ENCODE results near the gene TRIM29. TPM values are rescaled to one million over a fixed set of nuclear protein-coding genes. Genes with fewer than 3 reads are reported as not detected.

TRIM29 gene
- total and polyA plus RNA-seq, 9 of the 15 experiments (the other 6 are each of a cell fraction or from before 2014, with no cell fraction given) = 0.08 to 1.4 (median 0.42) TPM; not detected in 2

DNA sequence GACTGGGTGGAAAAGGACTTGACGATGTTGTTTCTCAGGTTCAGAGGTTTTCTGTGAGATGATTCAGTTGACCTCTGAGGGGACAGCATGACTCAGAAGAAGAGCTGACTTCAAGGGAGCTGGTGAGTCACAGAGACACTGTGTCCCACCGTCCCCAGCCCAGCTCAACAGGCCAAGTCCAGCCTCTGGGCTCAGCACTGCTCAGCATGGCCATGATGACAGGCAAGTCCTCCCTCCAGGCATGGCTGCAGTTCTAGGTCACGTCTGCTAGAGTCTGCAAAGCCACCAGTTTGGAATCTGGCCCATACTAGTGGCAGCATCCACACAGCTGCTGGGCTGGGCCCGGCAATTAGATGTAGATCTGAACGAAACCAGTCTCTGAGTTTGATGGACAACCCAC is 12.9 kb downstream of the TRIM29 start (continued):
- TF ChIP-seq, protein P1, sequence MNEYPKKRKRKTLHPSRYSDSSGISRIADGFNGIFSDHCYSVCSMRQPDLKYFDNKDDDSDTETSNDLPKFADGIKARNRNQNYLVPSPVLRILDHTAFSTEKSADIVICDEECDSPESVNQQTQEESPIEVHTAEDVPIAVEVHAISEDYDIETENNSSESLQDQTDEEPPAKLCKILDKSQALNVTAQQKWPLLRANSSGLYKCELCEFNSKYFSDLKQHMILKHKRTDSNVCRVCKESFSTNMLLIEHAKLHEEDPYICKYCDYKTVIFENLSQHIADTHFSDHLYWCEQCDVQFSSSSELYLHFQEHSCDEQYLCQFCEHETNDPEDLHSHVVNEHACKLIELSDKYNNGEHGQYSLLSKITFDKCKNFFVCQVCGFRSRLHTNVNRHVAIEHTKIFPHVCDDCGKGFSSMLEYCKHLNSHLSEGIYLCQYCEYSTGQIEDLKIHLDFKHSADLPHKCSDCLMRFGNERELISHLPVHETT (CRISPR knock-in tag; conservative IDR thresholded peaks at IDR 0.05 in 1 of 2, IDR thresholded peaks at IDR 0.05 in 1 of 2) = no peak
- TF ChIP-seq FOXK1 (CRISPR knock-in tag; IDR thresholded peaks at IDR 0.05; ENCODE audit: borderline replicate concordance) = no peak
- no peak for TF ChIP-seq SRSF1 (IDR thresholded peaks at IDR 0.05; ENCODE audit: low read depth, low read length)
- TF ChIP-seq POLR2A (conservative IDR thresholded peaks at IDR 0.05) = no peak
- TF ChIP-seq, protein P2, sequence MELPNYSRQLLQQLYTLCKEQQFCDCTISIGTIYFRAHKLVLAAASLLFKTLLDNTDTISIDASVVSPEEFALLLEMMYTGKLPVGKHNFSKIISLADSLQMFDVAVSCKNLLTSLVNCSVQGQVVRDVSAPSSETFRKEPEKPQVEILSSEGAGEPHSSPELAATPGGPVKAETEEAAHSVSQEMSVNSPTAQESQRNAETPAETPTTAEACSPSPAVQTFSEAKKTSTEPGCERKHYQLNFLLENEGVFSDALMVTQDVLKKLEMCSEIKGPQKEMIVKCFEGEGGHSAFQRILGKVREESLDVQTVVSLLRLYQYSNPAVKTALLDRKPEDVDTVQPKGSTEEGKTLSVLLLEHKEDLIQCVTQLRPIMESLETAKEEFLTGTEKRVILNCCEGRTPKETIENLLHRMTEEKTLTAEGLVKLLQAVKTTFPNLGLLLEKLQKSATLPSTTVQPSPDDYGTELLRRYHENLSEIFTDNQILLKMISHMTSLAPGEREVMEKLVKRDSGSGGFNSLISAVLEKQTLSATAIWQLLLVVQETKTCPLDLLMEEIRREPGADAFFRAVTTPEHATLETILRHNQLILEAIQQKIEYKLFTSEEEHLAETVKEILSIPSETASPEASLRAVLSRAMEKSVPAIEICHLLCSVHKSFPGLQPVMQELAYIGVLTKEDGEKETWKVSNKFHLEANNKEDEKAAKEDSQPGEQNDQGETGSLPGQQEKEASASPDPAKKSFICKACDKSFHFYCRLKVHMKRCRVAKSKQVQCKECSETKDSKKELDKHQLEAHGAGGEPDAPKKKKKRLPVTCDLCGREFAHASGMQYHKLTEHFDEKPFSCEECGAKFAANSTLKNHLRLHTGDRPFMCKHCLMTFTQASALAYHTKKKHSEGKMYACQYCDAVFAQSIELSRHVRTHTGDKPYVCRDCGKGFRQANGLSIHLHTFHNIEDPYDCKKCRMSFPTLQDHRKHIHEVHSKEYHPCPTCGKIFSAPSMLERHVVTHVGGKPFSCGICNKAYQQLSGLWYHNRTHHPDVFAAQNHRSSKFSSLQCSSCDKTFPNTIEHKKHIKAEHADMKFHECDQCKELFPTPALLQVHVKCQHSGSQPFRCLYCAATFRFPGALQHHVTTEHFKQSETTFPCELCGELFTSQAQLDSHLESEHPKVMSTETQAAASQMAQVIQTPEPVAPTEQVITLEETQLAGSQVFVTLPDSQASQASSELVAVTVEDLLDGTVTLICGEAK (IDR thresholded peaks at IDR 0.05) = no peak
- TF ChIP-seq, protein P2 (CRISPR knock-in tag; IDR thresholded peaks at IDR 0.05) = no peak
- TF ChIP-seq SMC3 (conservative IDR thresholded peaks at IDR 0.05; ENCODE audit: insufficient read depth, low read depth, low read length) = no peak
- TF ChIP-seq TGIF2 (CRISPR knock-in tag; IDR thresholded peaks at IDR 0.05) = no peak
- TF ChIP-seq, protein P3, sequence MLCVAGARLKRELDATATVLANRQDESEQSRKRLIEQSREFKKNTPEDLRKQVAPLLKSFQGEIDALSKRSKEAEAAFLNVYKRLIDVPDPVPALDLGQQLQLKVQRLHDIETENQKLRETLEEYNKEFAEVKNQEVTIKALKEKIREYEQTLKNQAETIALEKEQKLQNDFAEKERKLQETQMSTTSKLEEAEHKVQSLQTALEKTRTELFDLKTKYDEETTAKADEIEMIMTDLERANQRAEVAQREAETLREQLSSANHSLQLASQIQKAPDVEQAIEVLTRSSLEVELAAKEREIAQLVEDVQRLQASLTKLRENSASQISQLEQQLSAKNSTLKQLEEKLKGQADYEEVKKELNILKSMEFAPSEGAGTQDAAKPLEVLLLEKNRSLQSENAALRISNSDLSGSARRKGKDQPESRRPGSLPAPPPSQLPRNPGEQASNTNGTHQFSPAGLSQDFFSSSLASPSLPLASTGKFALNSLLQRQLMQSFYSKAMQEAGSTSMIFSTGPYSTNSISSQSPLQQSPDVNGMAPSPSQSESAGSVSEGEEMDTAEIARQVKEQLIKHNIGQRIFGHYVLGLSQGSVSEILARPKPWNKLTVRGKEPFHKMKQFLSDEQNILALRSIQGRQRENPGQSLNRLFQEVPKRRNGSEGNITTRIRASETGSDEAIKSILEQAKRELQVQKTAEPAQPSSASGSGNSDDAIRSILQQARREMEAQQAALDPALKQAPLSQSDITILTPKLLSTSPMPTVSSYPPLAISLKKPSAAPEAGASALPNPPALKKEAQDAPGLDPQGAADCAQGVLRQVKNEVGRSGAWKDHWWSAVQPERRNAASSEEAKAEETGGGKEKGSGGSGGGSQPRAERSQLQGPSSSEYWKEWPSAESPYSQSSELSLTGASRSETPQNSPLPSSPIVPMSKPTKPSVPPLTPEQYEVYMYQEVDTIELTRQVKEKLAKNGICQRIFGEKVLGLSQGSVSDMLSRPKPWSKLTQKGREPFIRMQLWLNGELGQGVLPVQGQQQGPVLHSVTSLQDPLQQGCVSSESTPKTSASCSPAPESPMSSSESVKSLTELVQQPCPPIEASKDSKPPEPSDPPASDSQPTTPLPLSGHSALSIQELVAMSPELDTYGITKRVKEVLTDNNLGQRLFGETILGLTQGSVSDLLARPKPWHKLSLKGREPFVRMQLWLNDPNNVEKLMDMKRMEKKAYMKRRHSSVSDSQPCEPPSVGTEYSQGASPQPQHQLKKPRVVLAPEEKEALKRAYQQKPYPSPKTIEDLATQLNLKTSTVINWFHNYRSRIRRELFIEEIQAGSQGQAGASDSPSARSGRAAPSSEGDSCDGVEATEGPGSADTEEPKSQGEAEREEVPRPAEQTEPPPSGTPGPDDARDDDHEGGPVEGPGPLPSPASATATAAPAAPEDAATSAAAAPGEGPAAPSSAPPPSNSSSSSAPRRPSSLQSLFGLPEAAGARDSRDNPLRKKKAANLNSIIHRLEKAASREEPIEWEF (CRISPR knock-in tag; IDR thresholded peaks at IDR 0.05) = no peak
- peak; percentile 45; the same call in 1 of the 2 replicates for TF ChIP-seq DPF2 (IDR thresholded peaks at IDR 0.05)
- TF ChIP-seq DNMT1 (IDR thresholded peaks at IDR 0.05) = no peak
- TF ChIP-seq, protein P4, sequence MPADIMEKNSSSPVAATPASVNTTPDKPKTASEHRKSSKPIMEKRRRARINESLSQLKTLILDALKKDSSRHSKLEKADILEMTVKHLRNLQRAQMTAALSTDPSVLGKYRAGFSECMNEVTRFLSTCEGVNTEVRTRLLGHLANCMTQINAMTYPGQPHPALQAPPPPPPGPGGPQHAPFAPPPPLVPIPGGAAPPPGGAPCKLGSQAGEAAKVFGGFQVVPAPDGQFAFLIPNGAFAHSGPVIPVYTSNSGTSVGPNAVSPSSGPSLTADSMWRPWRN (IDR thresholded peaks at IDR 0.05; ENCODE audit: low read depth) = no peak
